Osteoblast (primary cell): ENCODE data around the gene TEX22. TPM values are rescaled to one million over a fixed set of nuclear protein-coding genes. Genes with fewer than 3 reads are reported as not detected.

Experiments used
- DNase-seq: peaks from one replicate; pipeline ENCODE4 v3.0.0; 2011; ENCODE audit warnings: low spot score, mixed read lengths; ENCODE audit not compliant: insufficient read length; ENCODE audit errors: missing footprints
- H2AFZ ChIP-seq: 2 replicates; pipeline ENCODE4 v1.6.0; 2011; ENCODE audit warnings: mild to moderate bottlenecking, low read length
- H3K27ac ChIP-seq: 2 replicates; pipeline ENCODE4 v1.5.1; 2011; ENCODE audit warnings: mild to moderate bottlenecking, low read depth, low read length, moderate library complexity
- H3K27me3 ChIP-seq: 2 replicates; pipeline ENCODE4 v1.6.0; 2012; ENCODE audit warnings: mild to moderate bottlenecking, control low read depth, inconsistent platforms, low read length, moderate library complexity; ENCODE audit not compliant: insufficient read depth
- H3K36me3 ChIP-seq: 2 replicates; pipeline ENCODE4 v1.5.1; 2011; ENCODE audit warnings: mild to moderate bottlenecking, low read length, control low read depth, moderate library complexity; ENCODE audit not compliant: insufficient read depth
- H3K4me1 ChIP-seq: 2 replicates; pipeline ENCODE4 v1.5.1; 2011; ENCODE audit warnings: mild to moderate bottlenecking, low read length, control low read depth, moderate library complexity; ENCODE audit not compliant: insufficient read depth
- H3K4me2 ChIP-seq: 2 replicates; pipeline ENCODE4 v1.6.0; 2011; ENCODE audit warnings: mild to moderate bottlenecking, low read length; ENCODE audit not compliant: insufficient read depth
- H3K4me3 ChIP-seq: fragments of 200-600 bp; sonication (generic); 3 replicates; pipeline ENCODE4 v1.5.1; 2012; ENCODE audit warnings: mild to moderate bottlenecking, low read length, inconsistent platforms; ENCODE audit not compliant: insufficient read depth
- H3K79me2 ChIP-seq: 2 replicates; pipeline ENCODE4 v1.6.0; 2012; ENCODE audit warnings: mild to moderate bottlenecking, low read length, control low read depth, inconsistent platforms; ENCODE audit not compliant: insufficient read depth
- H3K9me3 ChIP-seq: 2 replicates; pipeline ENCODE4 v1.5.1; 2011; ENCODE audit warnings: low read depth, low read length, control low read depth
- H4K20me1 ChIP-seq: 2 replicates; pipeline ENCODE4 v1.6.0; 2012; ENCODE audit warnings: mild to moderate bottlenecking, low read length, control low read depth; ENCODE audit not compliant: insufficient read depth
- total RNA-seq: library from RNA; depleted of rRNA; stranded (reverse); fragments of >200 nt; gene quantifications from 2 replicates; pipeline ENCODE4 v1.2.3, GENCODE V29; 2012
- TF ChIP-seq, protein P1 (sequence below): IDR thresholded peaks from 2 replicates; pipeline ENCODE4 v1.5.1; 2011; ENCODE audit warnings: mild to moderate bottlenecking, low read depth, low read length, moderate library complexity; ENCODE audit errors: extremely low read depth

Gene TEX22
- total RNA-seq, 1 donor = under 0.01 TPM

DNA sequence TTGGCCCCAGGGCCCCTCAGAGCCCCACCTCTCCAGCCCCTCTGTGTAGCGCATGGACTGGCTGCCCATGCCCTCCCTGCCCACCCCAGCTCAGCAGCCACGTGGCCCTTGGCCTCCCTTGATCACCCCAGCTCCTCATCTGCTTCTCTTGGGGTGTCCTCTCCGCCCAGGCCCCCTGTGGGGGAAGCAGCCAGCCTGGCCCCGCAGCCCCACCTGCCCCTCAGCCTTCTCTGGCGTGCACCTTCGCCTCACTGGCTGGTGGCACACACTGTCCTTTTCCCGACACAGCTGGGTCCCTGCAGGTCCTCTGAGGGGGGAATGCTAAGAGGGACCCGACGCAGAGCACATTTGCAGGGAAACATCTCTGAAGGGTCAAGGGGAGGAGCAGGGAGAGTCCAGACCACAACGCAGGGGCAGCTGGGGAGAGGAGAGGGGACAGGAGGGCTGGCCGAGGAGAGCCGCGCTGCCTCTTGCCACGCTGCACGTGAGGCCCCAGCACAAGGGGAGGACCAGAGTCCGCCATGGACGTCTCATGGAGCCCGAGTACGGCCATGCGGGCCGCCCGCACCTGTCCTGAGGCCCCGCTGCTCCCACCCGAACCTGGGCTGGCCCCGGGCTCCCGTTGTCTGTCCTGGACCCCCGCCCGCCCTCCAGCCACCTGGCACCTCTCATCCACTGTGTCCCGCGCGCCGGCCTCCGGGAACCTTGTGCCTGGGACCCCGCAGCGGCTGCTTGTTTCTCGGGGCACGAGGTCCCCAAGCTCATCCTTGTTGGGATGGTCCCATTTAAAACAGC lies 47.7 kb upstream of the TEX22 start:
- Histone ChIP-seq H3K27ac (no peak overlapping the region), H3K27me3 (no peaks in the 10 kb centered on the region), H3K36me3 (no peaks in the 10 kb centered on the region), H3K79me2 (peaks cover 7% of the 10 kb centered on the region), H4K20me1 (peaks cover 13% of the 10 kb centered on the region), H3K9me3 (no peaks in the 10 kb centered on the region), H3K4me1 (peaks cover 2% of the 10 kb centered on the region), H3K4me2 (no peak overlapping the region), H3K4me3 (no peak overlapping the region), H2AFZ (no peak overlapping the region)
- no peak for DNase-seq
- TF ChIP-seq, protein P1, sequence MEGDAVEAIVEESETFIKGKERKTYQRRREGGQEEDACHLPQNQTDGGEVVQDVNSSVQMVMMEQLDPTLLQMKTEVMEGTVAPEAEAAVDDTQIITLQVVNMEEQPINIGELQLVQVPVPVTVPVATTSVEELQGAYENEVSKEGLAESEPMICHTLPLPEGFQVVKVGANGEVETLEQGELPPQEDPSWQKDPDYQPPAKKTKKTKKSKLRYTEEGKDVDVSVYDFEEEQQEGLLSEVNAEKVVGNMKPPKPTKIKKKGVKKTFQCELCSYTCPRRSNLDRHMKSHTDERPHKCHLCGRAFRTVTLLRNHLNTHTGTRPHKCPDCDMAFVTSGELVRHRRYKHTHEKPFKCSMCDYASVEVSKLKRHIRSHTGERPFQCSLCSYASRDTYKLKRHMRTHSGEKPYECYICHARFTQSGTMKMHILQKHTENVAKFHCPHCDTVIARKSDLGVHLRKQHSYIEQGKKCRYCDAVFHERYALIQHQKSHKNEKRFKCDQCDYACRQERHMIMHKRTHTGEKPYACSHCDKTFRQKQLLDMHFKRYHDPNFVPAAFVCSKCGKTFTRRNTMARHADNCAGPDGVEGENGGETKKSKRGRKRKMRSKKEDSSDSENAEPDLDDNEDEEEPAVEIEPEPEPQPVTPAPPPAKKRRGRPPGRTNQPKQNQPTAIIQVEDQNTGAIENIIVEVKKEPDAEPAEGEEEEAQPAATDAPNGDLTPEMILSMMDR = no peak

DNA sequence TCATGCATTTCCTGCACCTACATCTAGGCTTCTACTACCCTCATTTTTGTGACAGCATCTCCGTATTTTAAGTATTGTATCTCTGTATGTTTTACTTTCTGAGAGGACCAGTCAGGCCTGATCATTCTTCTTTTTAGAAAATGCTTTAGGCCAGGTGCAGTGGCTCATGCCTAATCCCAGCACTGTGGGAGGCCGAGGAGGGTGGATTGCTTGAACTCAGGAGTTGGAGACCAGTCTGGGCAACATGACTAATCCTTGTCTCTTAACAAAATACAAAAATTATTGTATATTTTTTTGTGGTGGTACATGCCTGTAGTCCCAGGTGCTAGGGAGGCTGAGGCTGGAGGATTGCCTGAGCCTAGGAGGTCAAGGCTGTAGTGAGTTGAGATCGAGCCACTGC lies 46.9 kb upstream of the TEX22 start:
- H3K4me3 ChIP-seq = no peak overlapping the region
- no peak overlapping the region for H3K4me2 ChIP-seq
- TF ChIP-seq, protein P1 = no peak
- no peaks in the 10 kb centered on the region for H3K27me3 ChIP-seq
- H4K20me1 ChIP-seq = peaks cover 9% of the 10 kb centered on the region
- no peaks in the 10 kb centered on the region for H3K36me3 ChIP-seq
- no peak for DNase-seq
- peaks cover 2% of the 10 kb centered on the region for H3K79me2 ChIP-seq
- no peak overlapping the region for H3K27ac ChIP-seq
- H3K9me3 ChIP-seq = no peaks in the 10 kb centered on the region
- peaks cover 2% of the 10 kb centered on the region for H3K4me1 ChIP-seq
- H2AFZ ChIP-seq = no peak overlapping the region

DNA sequence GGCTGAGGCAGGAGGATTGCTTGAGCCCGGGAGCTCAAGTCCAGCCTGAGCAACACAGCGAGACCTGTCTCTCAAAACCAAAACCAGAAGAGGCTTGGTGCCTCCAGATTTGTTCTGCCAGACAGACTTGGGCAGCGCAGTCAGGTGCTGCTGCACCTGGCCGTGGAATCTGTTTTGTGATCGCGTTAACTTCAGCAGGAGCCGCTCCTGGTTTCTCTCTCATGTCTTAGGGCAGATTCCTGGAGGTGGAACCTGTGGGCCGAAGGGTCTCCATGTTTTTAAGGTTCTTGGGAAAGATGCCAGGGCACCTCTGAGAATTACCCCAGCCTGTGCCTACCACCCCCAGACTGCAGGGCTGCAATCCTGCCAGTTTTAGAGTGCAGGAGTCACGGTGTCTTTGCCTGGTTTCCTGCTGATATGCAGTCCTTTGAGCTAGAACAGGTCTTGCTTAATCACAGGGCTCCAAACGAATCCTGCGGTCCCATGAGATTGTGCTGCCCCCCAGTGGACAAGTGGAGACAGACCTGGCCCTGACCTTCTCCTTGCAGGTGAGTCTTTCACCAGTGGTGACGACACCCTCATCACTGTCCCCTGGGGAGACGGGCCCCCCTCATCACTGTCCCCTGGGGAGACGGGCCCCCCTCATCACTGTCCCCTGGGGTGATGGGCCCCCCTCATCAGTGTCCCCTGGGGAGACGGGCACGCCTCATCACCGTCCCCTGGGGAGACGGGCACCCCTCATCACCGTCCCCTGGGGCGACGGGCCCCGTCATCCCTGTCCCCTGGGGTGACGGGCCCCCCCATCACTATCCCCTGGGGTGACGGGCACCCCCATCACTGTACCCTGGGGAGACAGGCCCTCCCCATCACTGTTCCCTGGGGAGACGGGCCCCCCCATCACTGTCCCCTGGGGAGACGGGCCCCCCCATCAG lies 46.2 kb upstream of the TEX22 start:
- no peaks in the 10 kb centered on the region for H3K9me3 ChIP-seq
- H3K4me3 ChIP-seq = no peak overlapping the region
- peaks cover 9% of the 10 kb centered on the region for H4K20me1 ChIP-seq
- peak; percentile 99 for DNase-seq
- no peaks in the 10 kb centered on the region for H3K36me3 ChIP-seq
- no peak overlapping the region for H3K27ac ChIP-seq
- TF ChIP-seq, protein P1 = peak; percentile 84
- no peaks in the 10 kb centered on the region for H3K27me3 ChIP-seq
- H3K4me2 ChIP-seq = no peak overlapping the region
- H3K4me1 ChIP-seq = peaks cover 2% of the 10 kb centered on the region
- H2AFZ ChIP-seq = no peak overlapping the region
- peaks cover 2% of the 10 kb centered on the region for H3K79me2 ChIP-seq

DNA sequence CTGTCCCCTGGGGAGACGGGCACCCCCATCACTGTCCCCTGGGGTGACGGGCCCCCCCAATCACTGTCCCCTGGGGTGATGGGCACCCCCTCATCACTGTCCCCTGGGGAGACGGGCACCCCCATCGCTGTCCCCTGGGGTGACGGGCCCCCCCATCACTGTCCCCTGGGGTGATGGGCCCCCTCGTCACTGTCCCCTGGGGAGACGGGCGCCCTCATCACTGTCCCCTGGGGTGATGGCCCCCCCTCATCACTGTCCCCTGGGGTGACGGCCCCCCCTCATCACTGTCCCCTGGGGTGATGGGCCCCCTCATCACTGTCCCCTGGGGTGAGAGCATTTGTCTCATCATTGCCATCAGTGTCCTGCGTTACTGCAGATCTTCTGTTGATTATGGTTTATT lies 45.2 kb upstream of the TEX22 start:
- Histone ChIP-seq H4K20me1 (peaks cover 7% of the 10 kb centered on the region), H3K9me3 (no peaks in the 10 kb centered on the region)
- TF ChIP-seq, protein P1 = no peak

More for the DNA sequence above, 45.2 kb upstream of the TEX22 start:
- Histone ChIP-seq H3K4me1 (peaks cover 2% of the 10 kb centered on the region), H3K4me3 (no peak overlapping the region), H3K4me2 (no peak overlapping the region), H2AFZ (no peak overlapping the region), H3K27me3 (no peaks in the 10 kb centered on the region), H3K27ac (no peak overlapping the region), H3K79me2 (peaks cover 2% of the 10 kb centered on the region), H3K36me3 (no peaks in the 10 kb centered on the region)
- DNase-seq = no peak
